Stimulated activated CD4-positive, alpha-beta T cell treated with anti-CD3 and anti-CD28 coated beads, Interleukin-4, amount 100 ng/mL, for 1 hour (primary cell): ENCODE measurements around the gene NDUFB11.
A peak's percentile ranks its signal among the peaks of the same experiment; 100 is the strongest.

Experiments used
- DNase-seq: peaks from one replicate; pipeline ENCODE4 v3.0.0-alpha.2; 2020

Gene NDUFB11

GRCh38 chrX:47144626-47145394, at the start of gene NDUFB11, which contains the start of gene RBM10:
NDUFB11 (minus strand) TSS chrX:47144702; CDS start chrX:47144679, 23 bp downstream.
RBM10 (plus strand) TSS chrX:47145221; CDS start chrX:47147482, 2,261 bp downstream.
- DNase-seq: peak; percentile 84

- DNase-seq: peak; percentile 85
These were observed 49.1 kb upstream of the NDUFB11 start, which contains the start of gene UBA1 for GRCh38 chrX:47193475-47194193. UBA1 (plus strand) TSS chrX:47193829; CDS start chrX:47198803, 4,974 bp downstream.

- DNase-seq: no peak
These were observed 47.4 kb upstream of the NDUFB11 start for GRCh38 chrX:47191806-47192401.

DNA sequence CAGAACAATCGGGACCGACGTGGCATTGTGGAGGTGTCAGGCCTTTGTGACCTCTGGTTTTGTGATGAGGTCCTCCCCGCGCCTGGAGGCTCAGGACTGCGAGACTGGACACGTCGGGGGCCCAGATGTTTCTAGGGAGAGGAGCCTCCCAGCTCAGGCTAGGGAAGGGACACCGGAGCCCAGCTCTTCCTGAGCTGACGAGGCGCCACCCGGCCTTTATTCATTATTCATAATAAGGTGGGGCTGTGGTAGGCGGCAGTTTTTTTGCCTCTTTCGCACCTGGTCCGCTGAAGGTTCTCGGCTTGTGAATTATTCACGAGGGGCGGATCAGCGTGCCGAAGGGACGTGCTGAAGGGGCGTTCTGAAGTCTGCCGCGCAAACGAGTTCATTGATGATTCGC, 46.8 kb upstream of the NDUFB11 start:
- peak; percentile 46 for DNase-seq

GRCh38 chrX:47190445-47191269, 46.2 kb upstream of the NDUFB11 start:
- peak; percentile 78 for DNase-seq

DNA sequence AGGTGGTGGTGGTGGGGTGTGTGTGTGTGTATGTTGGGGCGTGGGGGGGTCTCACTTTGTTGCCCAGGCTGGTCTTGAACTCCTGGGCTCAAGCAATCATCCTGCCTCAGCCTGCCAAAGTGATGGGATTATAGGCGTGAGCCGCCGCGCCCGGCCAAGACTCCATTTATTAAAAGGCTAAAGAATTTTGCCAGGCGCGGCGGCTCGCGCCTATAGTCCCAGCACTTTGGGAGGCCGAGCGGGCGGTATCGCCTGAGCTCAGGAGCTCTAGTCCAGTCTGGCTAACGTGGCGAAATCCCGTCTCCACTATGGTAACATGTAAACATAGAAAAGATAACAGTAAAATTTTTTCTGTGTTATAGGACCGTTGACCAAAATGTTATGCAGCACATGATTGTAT, 45.4 kb upstream of the NDUFB11 start:
- DNase-seq: no peak

- DNase-seq: no peak
These were observed 42.7 kb upstream of the NDUFB11 start for GRCh38 chrX:47187106-47187677.

GRCh38 chrX:47186096-47186740, 41.7 kb upstream of the NDUFB11 start:
- DNase-seq: no peak

- no peak for DNase-seq
These were observed 40.7 kb upstream of the NDUFB11 start for GRCh38 chrX:47185241-47185640.

GRCh38 chrX:47184486-47184885, 40.0 kb upstream of the NDUFB11 start:
- no peak for DNase-seq

DNA sequence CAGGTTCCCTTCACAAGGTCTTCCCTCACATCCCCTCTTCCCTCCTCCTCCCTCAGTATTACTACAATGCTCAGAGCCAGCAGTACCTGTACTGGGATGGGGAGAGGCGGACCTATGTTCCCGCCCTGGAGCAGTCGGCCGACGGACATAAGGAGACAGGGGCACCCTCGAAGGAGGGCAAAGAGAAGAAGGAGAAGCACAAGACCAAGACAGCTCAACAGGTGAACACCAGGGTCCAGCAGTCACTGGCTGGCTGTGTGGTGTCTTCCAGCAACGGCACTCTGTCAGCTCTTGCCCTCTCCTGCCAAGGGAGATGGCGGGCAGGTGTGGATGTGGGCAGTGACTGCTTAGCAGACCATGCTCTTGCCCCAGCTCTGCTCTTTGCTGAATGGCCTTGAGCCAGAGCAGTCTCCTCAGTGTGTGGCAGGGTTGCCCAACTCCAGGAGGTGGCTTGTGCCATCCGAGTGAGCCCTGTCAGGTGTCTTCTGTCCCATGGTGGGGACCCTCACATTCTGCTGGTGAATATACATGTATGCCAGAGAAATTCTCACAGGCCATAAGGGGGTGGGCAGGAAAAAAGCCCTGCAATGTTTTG, 37.7 kb upstream of the NDUFB11 start:
- no peak for DNase-seq

- no peak for DNase-seq
These were observed 36.8 kb upstream of the NDUFB11 start for GRCh38 chrX:47181301-47181700.

DNA sequence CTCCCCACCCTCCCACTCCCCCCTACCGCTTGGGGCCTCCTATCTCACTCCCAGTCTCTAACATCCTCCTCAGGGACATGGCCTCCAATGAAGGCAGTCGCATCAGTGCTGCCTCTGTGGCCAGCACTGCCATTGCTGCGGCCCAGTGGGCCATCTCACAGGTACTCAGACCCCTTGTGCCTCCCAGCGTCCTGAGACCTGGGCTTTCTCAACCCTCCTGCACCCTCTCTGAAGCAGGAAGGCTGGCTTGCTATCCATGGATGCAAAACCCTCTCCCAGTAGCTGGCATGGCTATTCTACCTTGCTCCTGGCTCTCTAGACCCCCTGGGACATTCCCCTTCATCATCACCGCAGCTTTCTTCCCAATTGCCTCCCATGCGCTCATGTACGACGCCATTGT, 35.8 kb upstream of the NDUFB11 start:
- no peak for DNase-seq

GRCh38 chrX:47179928-47180255, 35.4 kb upstream of the NDUFB11 start:
- no peak for DNase-seq

DNA sequence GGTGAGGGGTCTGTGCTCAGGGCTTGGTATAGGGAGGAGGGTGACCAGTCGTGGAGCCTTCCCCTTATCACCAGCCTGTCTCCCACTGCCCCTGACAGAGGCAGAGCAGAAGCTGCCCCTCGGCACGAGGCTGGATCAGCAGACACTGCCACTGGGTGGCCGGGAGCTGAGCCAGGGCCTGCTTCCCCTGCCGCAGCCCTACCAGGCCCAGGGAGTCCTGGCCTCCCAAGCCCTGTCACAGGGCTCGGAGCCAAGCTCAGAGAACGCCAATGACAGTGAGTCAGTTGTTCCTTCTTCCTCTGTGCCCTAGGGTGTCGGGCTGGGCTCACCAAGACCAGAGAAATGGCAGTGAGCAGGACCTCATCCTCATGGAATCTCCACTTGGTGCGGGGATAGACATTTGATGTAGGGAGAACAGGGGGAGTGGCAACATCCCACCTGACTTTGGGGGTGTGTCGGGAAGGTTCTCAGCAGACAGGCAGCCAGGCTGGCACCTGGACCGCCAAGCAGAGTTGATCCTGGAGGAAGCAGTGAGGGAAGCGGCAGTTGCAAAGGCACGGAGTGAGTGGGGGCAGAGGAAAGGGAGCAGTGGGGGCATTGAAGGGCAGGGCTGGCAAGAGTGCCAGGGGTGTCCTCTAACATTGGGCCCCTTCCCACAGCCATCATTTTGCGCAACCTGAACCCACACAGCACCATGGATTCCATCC, 34.9 kb upstream of the NDUFB11 start:
- no peak for DNase-seq

GRCh38 chrX:47178337-47178736, 33.8 kb upstream of the NDUFB11 start:
- DNase-seq: no peak

GRCh38 chrX:47177079-47177478, 32.6 kb upstream of the NDUFB11 start:
- DNase-seq: no peak

- DNase-seq: no peak
These were observed 31.7 kb upstream of the NDUFB11 start for GRCh38 chrX:47176101-47176740.

DNA sequence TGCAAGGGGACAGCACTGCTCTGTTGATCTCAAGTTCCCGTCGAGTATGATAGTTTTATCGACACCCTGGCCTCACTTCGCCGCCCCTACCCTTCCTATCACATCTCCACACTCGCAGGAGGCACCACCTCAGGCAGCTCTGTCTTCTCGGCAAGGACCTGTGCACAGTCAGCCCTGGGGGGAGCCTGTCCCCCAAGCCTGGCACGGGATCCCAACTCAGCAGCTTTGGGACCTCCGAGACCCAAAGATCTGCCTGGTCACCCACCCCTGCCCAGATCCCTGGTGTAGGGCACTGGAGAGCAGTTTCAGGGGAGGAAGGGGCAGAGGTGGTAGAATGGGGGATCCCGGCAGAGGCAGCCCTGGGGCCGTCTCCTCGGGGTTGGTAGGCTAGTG, 31.1 kb upstream of the NDUFB11 start:
- no peak for DNase-seq

- no peak for DNase-seq
These were observed 30.5 kb upstream of the NDUFB11 start for GRCh38 chrX:47174846-47175587.
